ENCODE data around the gene RAPGEF1.

- TF ChIP-seq CTCF (IDR thresholded peaks at IDR 0.05) (no peak), POLR2AphosphoS5 (IDR thresholded peaks at IDR 0.05; ENCODE audit: insufficient read depth in 1 of 2, low read depth in 1 of 2) (no peak)
These were observed 194.0 kb downstream of the RAPGEF1 start for GRCh38 chr9:131545786-131546335.

Measured in vagina (tissue), 2 donors.